Measurements from ENCODE around the gene CNOT11. TPM values are rescaled to one million over a fixed set of nuclear protein-coding genes. Genes with fewer than 3 reads are reported as not detected.

The CNOT11 gene
- total and polyA plus RNA-seq, 2 of the 13 experiments (the other 11 are each of a cell fraction or from before 2014, with no cell fraction given), result 114 to 209 TPM

DNA sequence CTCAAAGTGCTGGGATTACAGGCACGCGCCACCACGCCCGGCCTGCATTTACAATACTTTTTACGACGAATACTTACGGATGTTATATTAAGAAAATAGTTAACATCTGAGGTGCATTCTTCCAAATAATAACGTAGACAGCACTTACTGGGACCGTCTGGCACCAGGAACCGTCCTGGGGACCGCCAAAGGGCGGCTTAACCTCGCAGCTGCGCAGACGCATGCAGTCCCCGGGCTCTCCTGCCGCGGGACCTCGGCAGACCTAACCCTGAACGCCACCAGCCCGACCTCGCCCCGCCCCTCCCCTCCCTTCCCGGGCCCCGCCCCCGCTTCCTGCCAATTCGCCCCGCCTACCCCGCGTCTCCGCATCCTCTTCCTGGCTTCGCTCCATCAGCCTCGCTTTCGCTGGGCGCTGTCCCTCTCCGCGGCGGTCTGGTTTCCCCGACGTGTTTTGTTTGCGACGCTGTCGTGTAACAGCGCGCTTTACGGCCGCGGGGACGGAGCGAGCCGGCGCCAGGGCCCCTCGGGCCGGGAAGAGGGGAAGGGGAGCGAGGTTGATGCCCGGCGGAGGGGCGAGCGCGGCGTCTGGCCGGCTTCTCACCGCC lies at the start of gene CNOT11 (continued):
- TF ChIP-seq ETV5 (CRISPR knock-in tag; IDR thresholded peaks at IDR 0.05; ENCODE audit: borderline replicate concordance) (peak; percentile 47; the same call in 1 of the 2 replicates), ZNF121 (CRISPR knock-in tag; IDR thresholded peaks at IDR 0.05) (peak; percentile 90), CAMTA2 (CRISPR knock-in tag; IDR thresholded peaks at IDR 0.05; ENCODE audit: borderline replicate concordance) (no peak), DR1 (CRISPR knock-in tag; IDR thresholded peaks at IDR 0.05) (peak; percentile 16; the same call in 1 of the 2 replicates), ZFP41 (CRISPR knock-in tag; IDR thresholded peaks at IDR 0.05; ENCODE audit: borderline replicate concordance) (no peak), SRSF9 (IDR thresholded peaks at IDR 0.05; ENCODE audit: borderline replicate concordance, insufficient read depth, low read depth, low read length, poor library complexity, severe bottlenecking) (no peak), ZNF136 (CRISPR knock-in tag; IDR thresholded peaks at IDR 0.05; ENCODE audit: low read depth) (peak; percentile 64; the same call in 1 of the 2 replicates), ESRRA (CRISPR knock-in tag; IDR thresholded peaks at IDR 0.05; ENCODE audit: low read depth) (peak; percentile 13; the same call in 1 of the 2 replicates), ZC3H13 (CRISPR knock-in tag; IDR thresholded peaks at IDR 0.05) (peak; percentile 97), PPARG (CRISPR knock-in tag; conservative IDR thresholded peaks at IDR 0.05) (peak; percentile 62), ZNF354B (CRISPR knock-in tag; IDR thresholded peaks at IDR 0.05) (0 out of 2 replicates have a peak, but pooled peaks have one; percentile 13), RBAK (CRISPR knock-in tag; IDR thresholded peaks at IDR 0.05) (0 out of 2 replicates have a peak, but pooled peaks have one; percentile 49), KAT8 (CRISPR knock-in tag; IDR thresholded peaks at IDR 0.05) (peak; percentile 93), ZNF530 (CRISPR knock-in tag; IDR thresholded peaks at IDR 0.05; ENCODE audit: low read depth) (no peak), MTF2 (CRISPR knock-in tag; IDR thresholded peaks at IDR 0.05; ENCODE audit: borderline replicate concordance) (no peak), ZBTB3 (CRISPR knock-in tag; IDR thresholded peaks at IDR 0.05; ENCODE audit: borderline replicate concordance, low read depth) (0 out of 2 replicates have a peak, but pooled peaks have one; percentile 71), ZNF274 (CRISPR knock-in tag; IDR thresholded peaks at IDR 0.05) (no peak; the same call in 1 of the 2 replicates), CBFB (CRISPR knock-in tag; IDR thresholded peaks at IDR 0.05) (0 out of 2 replicates have a peak, but pooled peaks have one; percentile 43), TAF15 (IDR thresholded peaks at IDR 0.05; ENCODE audit: low read depth, low read length, poor library complexity, severe bottlenecking) (no peak), POLR2A (IDR thresholded peaks at IDR 0.05; ENCODE audit: insufficient read depth in 1 of 2, low read depth in 2 of 2, low read length in 2 of 2) (peak; percentile 96 to 97)
- TF ChIP-seq, protein P1, sequence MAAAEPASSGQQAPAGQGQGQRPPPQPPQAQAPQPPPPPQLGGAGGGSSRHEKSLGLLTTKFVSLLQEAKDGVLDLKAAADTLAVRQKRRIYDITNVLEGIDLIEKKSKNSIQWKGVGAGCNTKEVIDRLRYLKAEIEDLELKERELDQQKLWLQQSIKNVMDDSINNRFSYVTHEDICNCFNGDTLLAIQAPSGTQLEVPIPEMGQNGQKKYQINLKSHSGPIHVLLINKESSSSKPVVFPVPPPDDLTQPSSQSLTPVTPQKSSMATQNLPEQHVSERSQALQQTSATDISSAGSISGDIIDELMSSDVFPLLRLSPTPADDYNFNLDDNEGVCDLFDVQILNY (CRISPR knock-in tag; conservative IDR thresholded peaks at IDR 0.05), result no peak
- TF ChIP-seq, protein P2, sequence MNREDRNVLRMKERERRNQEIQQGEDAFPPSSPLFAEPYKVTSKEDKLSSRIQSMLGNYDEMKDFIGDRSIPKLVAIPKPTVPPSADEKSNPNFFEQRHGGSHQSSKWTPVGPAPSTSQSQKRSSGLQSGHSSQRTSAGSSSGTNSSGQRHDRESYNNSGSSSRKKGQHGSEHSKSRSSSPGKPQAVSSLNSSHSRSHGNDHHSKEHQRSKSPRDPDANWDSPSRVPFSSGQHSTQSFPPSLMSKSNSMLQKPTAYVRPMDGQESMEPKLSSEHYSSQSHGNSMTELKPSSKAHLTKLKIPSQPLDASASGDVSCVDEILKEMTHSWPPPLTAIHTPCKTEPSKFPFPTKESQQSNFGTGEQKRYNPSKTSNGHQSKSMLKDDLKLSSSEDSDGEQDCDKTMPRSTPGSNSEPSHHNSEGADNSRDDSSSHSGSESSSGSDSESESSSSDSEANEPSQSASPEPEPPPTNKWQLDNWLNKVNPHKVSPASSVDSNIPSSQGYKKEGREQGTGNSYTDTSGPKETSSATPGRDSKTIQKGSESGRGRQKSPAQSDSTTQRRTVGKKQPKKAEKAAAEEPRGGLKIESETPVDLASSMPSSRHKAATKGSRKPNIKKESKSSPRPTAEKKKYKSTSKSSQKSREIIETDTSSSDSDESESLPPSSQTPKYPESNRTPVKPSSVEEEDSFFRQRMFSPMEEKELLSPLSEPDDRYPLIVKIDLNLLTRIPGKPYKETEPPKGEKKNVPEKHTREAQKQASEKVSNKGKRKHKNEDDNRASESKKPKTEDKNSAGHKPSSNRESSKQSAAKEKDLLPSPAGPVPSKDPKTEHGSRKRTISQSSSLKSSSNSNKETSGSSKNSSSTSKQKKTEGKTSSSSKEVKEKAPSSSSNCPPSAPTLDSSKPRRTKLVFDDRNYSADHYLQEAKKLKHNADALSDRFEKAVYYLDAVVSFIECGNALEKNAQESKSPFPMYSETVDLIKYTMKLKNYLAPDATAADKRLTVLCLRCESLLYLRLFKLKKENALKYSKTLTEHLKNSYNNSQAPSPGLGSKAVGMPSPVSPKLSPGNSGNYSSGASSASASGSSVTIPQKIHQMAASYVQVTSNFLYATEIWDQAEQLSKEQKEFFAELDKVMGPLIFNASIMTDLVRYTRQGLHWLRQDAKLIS (CRISPR knock-in tag; IDR thresholded peaks at IDR 0.05), result no peak; the same call in 1 of the 2 replicates
- TF ChIP-seq, protein P3, sequence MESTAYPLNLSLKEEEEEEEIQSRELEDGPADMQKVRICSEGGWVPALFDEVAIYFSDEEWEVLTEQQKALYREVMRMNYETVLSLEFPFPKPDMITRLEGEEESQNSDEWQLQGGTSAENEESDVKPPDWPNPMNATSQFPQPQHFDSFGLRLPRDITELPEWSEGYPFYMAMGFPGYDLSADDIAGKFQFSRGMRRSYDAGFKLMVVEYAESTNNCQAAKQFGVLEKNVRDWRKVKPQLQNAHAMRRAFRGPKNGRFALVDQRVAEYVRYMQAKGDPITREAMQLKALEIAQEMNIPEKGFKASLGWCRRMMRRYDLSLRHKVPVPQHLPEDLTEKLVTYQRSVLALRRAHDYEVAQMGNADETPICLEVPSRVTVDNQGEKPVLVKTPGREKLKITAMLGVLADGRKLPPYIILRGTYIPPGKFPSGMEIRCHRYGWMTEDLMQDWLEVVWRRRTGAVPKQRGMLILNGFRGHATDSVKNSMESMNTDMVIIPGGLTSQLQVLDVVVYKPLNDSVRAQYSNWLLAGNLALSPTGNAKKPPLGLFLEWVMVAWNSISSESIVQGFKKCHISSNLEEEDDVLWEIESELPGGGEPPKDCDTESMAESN (CRISPR knock-in tag; conservative IDR thresholded peaks at IDR 0.05), result peak; percentile 80

All from HepG2 (cell line).